Endometrium (tissue), 2 donors: ENCODE measurements around the gene OLFML2B.
A peak's percentile ranks its signal among the peaks of the same experiment; 100 is the strongest.

Source experiments
- FAIRE-seq: peaks from 2 replicates; lab custom pipeline; 2012; peaks lifted over from hg19 to GRCh38; lab: Jason Lieb, UNC
- donor health status: control.
- donor health status: control.

Gene OLFML2B

GRCh38 chr1:161945306-161946060 lies 78.2 kb downstream of the OLFML2B start:
- no peak for FAIRE-seq

GRCh38 chr1:161944381-161944780 lies 79.3 kb downstream of the OLFML2B start:
- no peak for FAIRE-seq

GRCh38 chr1:161943737-161944136 lies 79.9 kb downstream of the OLFML2B start:
- FAIRE-seq, result no peak

GRCh38 chr1:161941726-161942436 lies 81.8 kb downstream of the OLFML2B start:
- peak; percentile 93 for FAIRE-seq

GRCh38 chr1:161940866-161941591 lies 82.6 kb downstream of the OLFML2B start:
- FAIRE-seq, result no peak

- no peak for FAIRE-seq
Measured at GRCh38 chr1:161936786-161937185, 86.9 kb downstream of the OLFML2B start.

GRCh38 chr1:161935264-161935663 lies 88.4 kb downstream of the OLFML2B start:
- FAIRE-seq, result no peak

- no peak for FAIRE-seq
Measured at GRCh38 chr1:161933592-161934588, 89.8 kb downstream of the OLFML2B start.
